ENCODE measurements around the gene ZCCHC7.

ZCCHC7 gene

GRCh38 chr9:37333288-37333687 lies 212.9 kb downstream of the ZCCHC7 start:
- Histone ChIP-seq H3K36me3 (ENCODE audit: control insufficient read depth, low read length) (peaks cover 24% of the 10 kb centered on the region; the same call in 1 of the 2 replicates), H3K27me3 (ENCODE audit: control insufficient read depth, low read length) (no peaks in the 10 kb centered on the region), H3F3A (ENCODE audit: control insufficient read depth, insufficient read depth) (peaks cover 71% of the 10 kb centered on the region), H3K9me2 (replicated peaks; ENCODE audit: control insufficient read depth, low read length) (no peaks in the 10 kb centered on the region), H3K79me2 (ENCODE audit: control insufficient read depth, low read length) (peaks cover 49% of the 10 kb centered on the region), H3K4me1 (ENCODE audit: control insufficient read depth, low read length) (peaks cover 99% of the 10 kb centered on the region), H3K4me3 (ENCODE audit: low read length) (peak overlapping the region; percentile 41), H3K9me3 (ENCODE audit: control insufficient read depth, insufficient read depth, low read length) (no peaks in the 10 kb centered on the region), H3K4me2 (ENCODE audit: low read length) (peak overlapping the region; percentile 78), H3K27ac (ENCODE audit: low read depth, low read length) (peak overlapping the region; percentile 98), H4K20me1 (ENCODE audit: control insufficient read depth, insufficient read depth, low read depth, low read length) (no peaks in the 10 kb centered on the region)
- TF ChIP-seq CTCF (IDR thresholded peaks at IDR 0.05; ENCODE audit: low read depth, low read length, poor library complexity, severe bottlenecking): peak; percentile 44
- no peak for TF ChIP-seq EZH2phosphoT487 (IDR thresholded peaks at IDR 0.05; ENCODE audit: borderline replicate concordance, low read length)

DNA sequence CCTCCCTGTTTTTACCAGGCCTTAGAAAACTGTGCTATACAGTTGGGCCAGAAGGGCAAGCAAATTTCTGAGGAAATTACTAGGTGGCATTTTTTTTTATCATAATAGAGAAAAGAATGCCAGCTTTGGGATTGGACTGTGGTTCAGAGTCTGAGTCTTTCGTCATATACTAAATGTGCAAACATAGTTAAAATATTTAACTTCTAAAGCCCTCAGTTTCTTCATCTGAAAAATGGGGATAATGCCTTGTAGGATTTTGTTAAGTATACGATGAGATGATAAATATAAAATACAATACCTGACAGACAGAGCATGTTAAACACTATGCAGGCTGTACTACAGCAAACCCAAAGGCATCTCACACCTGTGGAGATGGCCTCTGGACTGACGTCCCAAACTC lies 214.9 kb downstream of the ZCCHC7 start:
- H4K20me1 ChIP-seq (ENCODE audit: control insufficient read depth, insufficient read depth, low read depth, low read length): no peaks in the 10 kb centered on the region

DNA sequence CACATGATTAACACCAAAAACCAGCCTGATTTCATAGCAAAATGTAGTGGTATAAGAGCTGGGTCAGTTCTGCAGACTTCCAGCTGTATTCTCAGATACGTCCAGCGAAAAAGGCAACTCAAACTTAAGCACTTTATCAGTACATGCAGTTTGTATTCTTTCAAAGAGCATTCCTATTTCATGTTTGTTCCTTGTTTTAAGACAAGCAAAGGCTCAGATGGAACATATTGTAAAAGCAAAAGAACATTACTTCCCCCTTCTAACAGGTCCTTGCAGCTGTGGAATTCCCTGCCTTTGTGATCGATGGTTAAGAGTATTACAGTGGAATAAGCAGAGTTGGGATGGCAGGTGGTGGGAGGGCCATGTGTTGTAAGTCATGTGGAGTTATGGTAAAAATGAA lies 215.8 kb downstream of the ZCCHC7 start:
- peaks cover 99% of the 10 kb centered on the region for H3K4me1 ChIP-seq (ENCODE audit: control insufficient read depth, low read length)
- peaks cover 67% of the 10 kb centered on the region for H3F3A ChIP-seq (ENCODE audit: control insufficient read depth, insufficient read depth)
- H3K27me3 ChIP-seq (ENCODE audit: control insufficient read depth, low read length): no peaks in the 10 kb centered on the region
- no peak for TF ChIP-seq EZH2phosphoT487 (IDR thresholded peaks at IDR 0.05; ENCODE audit: borderline replicate concordance, low read length)
- H3K79me2 ChIP-seq (ENCODE audit: control insufficient read depth, low read length): peaks cover 63% of the 10 kb centered on the region
- H3K9me3 ChIP-seq (ENCODE audit: control insufficient read depth, insufficient read depth, low read length): no peaks in the 10 kb centered on the region
- no peaks in the 10 kb centered on the region for H3K9me2 ChIP-seq (replicated peaks; ENCODE audit: control insufficient read depth, low read length)
- H3K4me2 ChIP-seq (ENCODE audit: low read length): peak overlapping the region; percentile 78
- peak overlapping the region; percentile 62 for H3K4me3 ChIP-seq (ENCODE audit: low read length)
- H3K36me3 ChIP-seq (ENCODE audit: control insufficient read depth, low read length): peaks cover 25% of the 10 kb centered on the region; the same call in 1 of the 2 replicates
- no peaks in the 10 kb centered on the region for H4K20me1 ChIP-seq (ENCODE audit: control insufficient read depth, insufficient read depth, low read depth, low read length)
- H3K27ac ChIP-seq (ENCODE audit: low read depth, low read length): peak overlapping the region; percentile 98

More for the DNA sequence above, 214.9 kb downstream of the ZCCHC7 start:
- Histone ChIP-seq H3K27ac (ENCODE audit: low read depth, low read length) (peak overlapping the region; percentile 98), H3K27me3 (ENCODE audit: control insufficient read depth, low read length) (no peaks in the 10 kb centered on the region), H3K9me2 (replicated peaks; ENCODE audit: control insufficient read depth, low read length) (no peaks in the 10 kb centered on the region), H3K9me3 (ENCODE audit: control insufficient read depth, insufficient read depth, low read length) (no peaks in the 10 kb centered on the region), H3F3A (ENCODE audit: control insufficient read depth, insufficient read depth) (peaks cover 76% of the 10 kb centered on the region), H3K79me2 (ENCODE audit: control insufficient read depth, low read length) (peaks cover 56% of the 10 kb centered on the region), H3K4me3 (ENCODE audit: low read length) (peak overlapping the region; percentile 62), H3K36me3 (ENCODE audit: control insufficient read depth, low read length) (peaks cover 25% of the 10 kb centered on the region; the same call in 1 of the 2 replicates), H3K4me1 (ENCODE audit: control insufficient read depth, low read length) (peaks cover 99% of the 10 kb centered on the region), H3K4me2 (ENCODE audit: low read length) (peak overlapping the region; percentile 78)
- TF ChIP-seq EZH2phosphoT487 (IDR thresholded peaks at IDR 0.05; ENCODE audit: borderline replicate concordance, low read length) (no peak), CTCF (IDR thresholded peaks at IDR 0.05; ENCODE audit: low read depth, low read length, poor library complexity, severe bottlenecking) (no peak)

DNA sequence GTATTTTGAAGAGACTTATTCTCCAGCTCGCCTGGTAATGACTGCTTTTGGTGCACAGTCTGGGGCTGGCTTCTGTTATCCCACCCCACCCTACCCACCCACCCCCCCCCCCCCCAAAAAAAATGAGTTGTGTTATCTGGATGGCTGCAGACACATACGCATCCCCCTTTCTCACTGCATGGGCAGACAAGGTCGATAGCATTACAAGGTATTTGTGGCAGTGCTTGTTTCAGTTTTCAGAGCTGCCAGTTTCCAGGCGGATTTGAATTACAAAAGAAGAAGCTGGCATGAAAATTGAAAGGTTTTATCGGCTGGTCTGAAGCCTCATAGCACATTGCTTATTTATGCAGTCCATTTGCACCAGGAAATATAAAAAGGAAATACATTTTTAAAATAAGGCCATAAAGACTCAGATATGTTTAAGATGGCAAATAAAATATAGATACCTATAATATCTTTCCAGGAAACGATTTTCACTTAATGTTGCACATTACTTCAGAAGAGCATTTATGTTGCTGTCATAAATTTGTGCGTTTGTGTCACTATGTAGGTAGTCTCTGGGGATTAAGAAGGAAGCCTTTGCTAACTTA lies 217.0 kb downstream of the ZCCHC7 start:
- Histone ChIP-seq H3K4me1 (ENCODE audit: control insufficient read depth, low read length) (peaks cover 99% of the 10 kb centered on the region), H3K4me2 (ENCODE audit: low read length) (peak overlapping the region; percentile 78), H3K27ac (ENCODE audit: low read depth, low read length) (peak overlapping the region; percentile 98), H3K9me3 (ENCODE audit: control insufficient read depth, insufficient read depth, low read length) (no peaks in the 10 kb centered on the region), H3K36me3 (ENCODE audit: control insufficient read depth, low read length) (peaks cover 18% of the 10 kb centered on the region; the same call in 1 of the 2 replicates), H3K27me3 (ENCODE audit: control insufficient read depth, low read length) (no peaks in the 10 kb centered on the region), H3K79me2 (ENCODE audit: control insufficient read depth, low read length) (peaks cover 65% of the 10 kb centered on the region), H3K4me3 (ENCODE audit: low read length) (peak overlapping the region; percentile 62), H3K9me2 (replicated peaks; ENCODE audit: control insufficient read depth, low read length) (no peaks in the 10 kb centered on the region), H4K20me1 (ENCODE audit: control insufficient read depth, insufficient read depth, low read depth, low read length) (no peaks in the 10 kb centered on the region), H3F3A (ENCODE audit: control insufficient read depth, insufficient read depth) (peaks cover 66% of the 10 kb centered on the region)
- TF ChIP-seq CTCF (IDR thresholded peaks at IDR 0.05; ENCODE audit: low read depth, low read length, poor library complexity, severe bottlenecking): no peak
- TF ChIP-seq EZH2phosphoT487 (IDR thresholded peaks at IDR 0.05; ENCODE audit: borderline replicate concordance, low read length): no peak
